Progenitor cell of endocrine pancreas (in vitro differentiated cells): ENCODE measurements around the gene SAT2. TPM values are rescaled to one million over a fixed set of nuclear protein-coding genes. Genes with fewer than 3 reads are reported as not detected.

Experiments
- DNase-seq: peaks from one replicate; pipeline ENCODE4 v3.0.0; 2021; ENCODE audit warnings: low spot score; ENCODE audit not compliant: unreplicated experiment
- H3K27ac Mint-ChIP-seq: 2 replicates; pipeline ENCODE4 v1.8.0; 2021; ENCODE audit warnings: mild to moderate bottlenecking, moderate library complexity, mixed read lengths
- H3K27me3 Mint-ChIP-seq: 2 replicates; pipeline ENCODE4 v1.8.0; 2021; ENCODE audit warnings: mixed read lengths
- H3K36me3 Mint-ChIP-seq: 2 replicates; pipeline ENCODE4 v1.8.0; 2022; ENCODE audit warnings: mixed read lengths; ENCODE audit not compliant: insufficient read depth
- H3K4me1 Mint-ChIP-seq: 2 replicates; pipeline ENCODE4 v1.8.0; 2021; ENCODE audit warnings: low read depth, mixed read lengths
- H3K4me3 Mint-ChIP-seq: 2 replicates; pipeline ENCODE4 v1.8.0; 2021; ENCODE audit warnings: low read depth, mild to moderate bottlenecking, moderate library complexity, mixed read lengths
- H3K9me3 Mint-ChIP-seq: 2 replicates; pipeline ENCODE4 v1.8.0; 2021; ENCODE audit warnings: low read depth, mixed read lengths
- CTCF ChIP-seq: fragments of 200-600 bp; sonication (generic); IDR thresholded peaks from one replicate; pipeline ENCODE4 v1.5.0; 2021; ENCODE audit warnings: antibody characterized with exemption, mild to moderate bottlenecking; ENCODE audit not compliant: unreplicated experiment
- total RNA-seq: library from RNA; stranded (reverse); gene quantifications from 2 replicates; pipeline ENCODE4 v1.2.1, GENCODE V29; 2021

The SAT2 gene
- total RNA-seq, 1 donor from 2014 or later: 108 TPM

- DNase-seq: peak; percentile 100
- Mint-ChIP-seq H3K4me1 (peaks cover 25% of the 10 kb centered on the region), H3K27me3 (no peaks in the 10 kb centered on the region), H3K27ac (peak within 1 kb of the TSS; percentile 97), H3K36me3 (peaks cover 1% of the 10 kb centered on the region), H3K4me3 (peak within 1 kb of the TSS; percentile 87), H3K9me3 (no peaks in the 10 kb centered on the region)
- TF ChIP-seq CTCF: peak; percentile 61
Observed at GRCh38 chr17:7614425-7615264, 13.0 kb downstream of the SAT2 start, which contains the start of gene FXR2. TSS of gene FXR2 (minus strand) at chr17:7614897. CDS start at chr17:7614532, 365 bp downstream.

GRCh38 chr17:7613769-7614424, 13.7 kb downstream of the SAT2 start:
- Mint-ChIP-seq H3K4me1 (peaks cover 26% of the 10 kb centered on the region), H3K36me3 (peaks cover 1% of the 10 kb centered on the region), H3K27ac (peak overlapping the region; percentile 92), H3K27me3 (no peaks in the 10 kb centered on the region), H3K4me3 (peak overlapping the region; percentile 87), H3K9me3 (no peaks in the 10 kb centered on the region)
- no peak for TF ChIP-seq CTCF
- no peak for DNase-seq

GRCh38 chr17:7612294-7612640, 15.4 kb downstream of the SAT2 start:
- Mint-ChIP-seq H3K4me3 (peak overlapping the region; percentile 87), H3K9me3 (no peaks in the 10 kb centered on the region), H3K4me1 (peaks cover 26% of the 10 kb centered on the region), H3K36me3 (peaks cover 1% of the 10 kb centered on the region), H3K27ac (peak overlapping the region; percentile 53), H3K27me3 (no peaks in the 10 kb centered on the region)
- TF ChIP-seq CTCF: no peak
- DNase-seq: no peak

- Mint-ChIP-seq H3K27me3 (no peaks in the 10 kb centered on the region), H3K4me1 (peaks cover 26% of the 10 kb centered on the region), H3K9me3 (no peaks in the 10 kb centered on the region), H3K4me3 (peak overlapping the region; percentile 87), H3K27ac (peak overlapping the region; percentile 59), H3K36me3 (peaks cover 1% of the 10 kb centered on the region)
- no peak for TF ChIP-seq CTCF
- DNase-seq: no peak
Observed at GRCh38 chr17:7611635-7612293, 15.9 kb downstream of the SAT2 start.

- no peak for TF ChIP-seq CTCF
- Mint-ChIP-seq H3K36me3 (peaks cover 4% of the 10 kb centered on the region), H3K4me3 (no peak overlapping the region), H3K27ac (no peak overlapping the region), H3K9me3 (no peaks in the 10 kb centered on the region), H3K4me1 (peaks cover 26% of the 10 kb centered on the region), H3K27me3 (no peaks in the 10 kb centered on the region)
- DNase-seq: no peak
Observed at GRCh38 chr17:7610641-7611040, 17.0 kb downstream of the SAT2 start.
